Loucy (cell line): ENCODE measurements around the gene DLGAP5.

Experiments used
- EZH2phosphoT487 ChIP-seq: fragments of 200-600 bp; IDR thresholded peaks from 2 replicates; pipeline ENCODE4 v1.6.1; 2018; ENCODE audit warnings: antibody characterized with exemption, mild to moderate bottlenecking, moderate library complexity, borderline replicate concordance
- TF ChIP-seq, protein P1 (sequence below): fragments of 200-600 bp; sonication (generic); conservative IDR thresholded peaks from 2 replicates; pipeline ENCODE4 v1.5.1; 2014; ENCODE audit warnings: mild to moderate bottlenecking, antibody characterized with exemption, low read length

DNA sequence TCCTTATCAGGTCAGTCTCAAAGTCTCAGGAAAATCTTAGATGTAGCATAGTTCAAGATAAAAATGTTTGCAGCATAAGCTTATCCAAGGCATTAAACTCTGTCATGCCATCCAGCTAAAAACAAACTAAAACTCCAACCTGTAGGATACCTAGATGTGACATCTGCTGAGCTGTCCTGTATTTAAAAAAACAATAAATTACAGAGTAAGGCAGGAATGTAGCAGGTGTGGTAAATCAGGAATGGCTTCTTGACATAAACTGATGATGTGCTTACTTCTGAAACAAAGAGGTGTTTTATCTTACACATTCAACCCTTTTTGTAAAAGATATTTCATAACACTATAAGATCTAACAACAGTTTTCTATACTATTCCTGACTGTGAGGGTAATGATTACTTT is 30.6 kb upstream of the DLGAP5 start:
- TF ChIP-seq, protein P1, sequence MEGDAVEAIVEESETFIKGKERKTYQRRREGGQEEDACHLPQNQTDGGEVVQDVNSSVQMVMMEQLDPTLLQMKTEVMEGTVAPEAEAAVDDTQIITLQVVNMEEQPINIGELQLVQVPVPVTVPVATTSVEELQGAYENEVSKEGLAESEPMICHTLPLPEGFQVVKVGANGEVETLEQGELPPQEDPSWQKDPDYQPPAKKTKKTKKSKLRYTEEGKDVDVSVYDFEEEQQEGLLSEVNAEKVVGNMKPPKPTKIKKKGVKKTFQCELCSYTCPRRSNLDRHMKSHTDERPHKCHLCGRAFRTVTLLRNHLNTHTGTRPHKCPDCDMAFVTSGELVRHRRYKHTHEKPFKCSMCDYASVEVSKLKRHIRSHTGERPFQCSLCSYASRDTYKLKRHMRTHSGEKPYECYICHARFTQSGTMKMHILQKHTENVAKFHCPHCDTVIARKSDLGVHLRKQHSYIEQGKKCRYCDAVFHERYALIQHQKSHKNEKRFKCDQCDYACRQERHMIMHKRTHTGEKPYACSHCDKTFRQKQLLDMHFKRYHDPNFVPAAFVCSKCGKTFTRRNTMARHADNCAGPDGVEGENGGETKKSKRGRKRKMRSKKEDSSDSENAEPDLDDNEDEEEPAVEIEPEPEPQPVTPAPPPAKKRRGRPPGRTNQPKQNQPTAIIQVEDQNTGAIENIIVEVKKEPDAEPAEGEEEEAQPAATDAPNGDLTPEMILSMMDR = no peak
- TF ChIP-seq EZH2phosphoT487 = no peak
